Stomach (tissue), 4 donors: ENCODE results near the gene GOT1.

Experiments used
- CTCF ChIP-seq, 7 experiments: fragments of 450-650 bp in 4 of 7; fragments of 200-600 bp in 3 of 7; sonication (generic) in 3 of 7; IDR thresholded peaks; one replicate each; pipeline ENCODE4 v1.5.1; 2016 to 2019; ENCODE audit warnings: antibody characterized with exemption in 7 of 7, control low read depth in 2 of 7, mild to moderate bottlenecking in 1 of 7
- EP300 ChIP-seq: sonication (generic); formaldehyde crosslinking; IDR thresholded peaks from one replicate; pipeline ENCODE4 v1.6.1; 2017; ENCODE audit warnings: antibody characterized with exemption
- POLR2A ChIP-seq, 4 donors: fragments of 450-650 bp; IDR thresholded peaks; one replicate each; pipeline ENCODE4 v1.6.1; 2016; ENCODE audit warnings: antibody characterized with exemption in 4 of 4, control low read depth in 2 of 4, mild to moderate bottlenecking in 1 of 4, moderate library complexity in 1 of 4
- POLR2AphosphoS5 ChIP-seq, 3 donors: sonication (generic); formaldehyde crosslinking; IDR thresholded peaks; one replicate each; pipeline ENCODE4 v1.6.1; 2016; ENCODE audit warnings: antibody characterized with exemption in 3 of 3

GRCh38 chr10:99432047-99432446, 1.6 kb upstream of the GOT1 start:
- TF ChIP-seq POLR2A (IDR thresholded peaks at IDR 0.05) (no peak), POLR2AphosphoS5 (IDR thresholded peaks at IDR 0.05) (no peak), CTCF (IDR thresholded peaks at IDR 0.05) (no peak), EP300 (no peak)
